Measurements from ENCODE around the gene CD86. TPM values are rescaled to one million over a fixed set of nuclear protein-coding genes. Genes with fewer than 3 reads are reported as not detected.
"Not testable (repeated sequence)": the region's sequence is repeated elsewhere in the genome, so short reads cannot be mapped to it uniquely, and the experiment has no call there.

CD86 gene
- total RNA-seq, 4 donors from 2014 or later = 1.8 to 7.5 (median 4.2) TPM

DNA sequence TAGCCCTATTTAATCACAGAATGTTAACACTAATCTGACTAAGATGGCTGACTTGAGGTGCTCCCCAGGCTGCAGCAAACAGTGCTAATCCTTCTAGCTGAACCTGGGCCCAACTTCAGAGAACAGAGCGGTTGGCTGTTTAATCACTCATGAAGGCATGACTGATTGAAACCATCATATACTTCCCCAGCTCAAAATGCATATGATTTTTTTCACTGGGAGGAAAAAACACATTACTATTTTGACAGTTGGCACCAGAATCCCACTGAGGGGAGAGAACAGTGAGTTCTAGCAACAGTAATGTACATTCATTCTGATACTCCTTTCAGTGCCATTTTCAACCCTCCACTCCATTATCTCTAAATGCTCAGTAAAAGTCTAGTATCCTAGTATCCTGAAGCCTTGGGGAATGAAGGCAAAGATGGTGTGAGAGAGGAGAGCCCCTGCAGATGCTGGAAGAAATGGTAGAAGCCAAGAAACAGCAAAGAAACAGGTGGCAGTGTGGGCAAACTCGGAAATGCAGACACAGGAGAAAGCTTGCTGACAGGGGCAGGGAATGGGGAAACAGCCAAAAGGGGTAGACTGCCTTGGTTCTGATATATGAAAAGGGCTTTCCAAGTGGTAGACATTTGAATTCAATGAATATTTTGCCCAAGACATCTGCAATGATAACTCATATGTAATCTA is 93.9 kb downstream of the CD86 start:
- Histone ChIP-seq H3K4me1 (no peaks in the 10 kb centered on the region), H3K36me3 (no peaks in the 10 kb centered on the region), H3K9me3 (peaks cover 0 to 10% (median under 1%) of the 10 kb centered on the region in 4 donors), H3K27me3 (no peaks in the 10 kb centered on the region), H3K4me3 (no peak overlapping the region), H3K27ac (replicated peaks in 1 of 4) (no peak overlapping the region)
- intact Hi-C loops (cut with DNase I) = no loop called here
- DNase-seq (ENCODE audit: extremely low spot score) = peak; percentile 57
- TF ChIP-seq, protein P1, sequence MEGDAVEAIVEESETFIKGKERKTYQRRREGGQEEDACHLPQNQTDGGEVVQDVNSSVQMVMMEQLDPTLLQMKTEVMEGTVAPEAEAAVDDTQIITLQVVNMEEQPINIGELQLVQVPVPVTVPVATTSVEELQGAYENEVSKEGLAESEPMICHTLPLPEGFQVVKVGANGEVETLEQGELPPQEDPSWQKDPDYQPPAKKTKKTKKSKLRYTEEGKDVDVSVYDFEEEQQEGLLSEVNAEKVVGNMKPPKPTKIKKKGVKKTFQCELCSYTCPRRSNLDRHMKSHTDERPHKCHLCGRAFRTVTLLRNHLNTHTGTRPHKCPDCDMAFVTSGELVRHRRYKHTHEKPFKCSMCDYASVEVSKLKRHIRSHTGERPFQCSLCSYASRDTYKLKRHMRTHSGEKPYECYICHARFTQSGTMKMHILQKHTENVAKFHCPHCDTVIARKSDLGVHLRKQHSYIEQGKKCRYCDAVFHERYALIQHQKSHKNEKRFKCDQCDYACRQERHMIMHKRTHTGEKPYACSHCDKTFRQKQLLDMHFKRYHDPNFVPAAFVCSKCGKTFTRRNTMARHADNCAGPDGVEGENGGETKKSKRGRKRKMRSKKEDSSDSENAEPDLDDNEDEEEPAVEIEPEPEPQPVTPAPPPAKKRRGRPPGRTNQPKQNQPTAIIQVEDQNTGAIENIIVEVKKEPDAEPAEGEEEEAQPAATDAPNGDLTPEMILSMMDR (IDR thresholded peaks at IDR 0.05) = no peak
- TF ChIP-seq EP300 (IDR thresholded peaks at IDR 0.05) (no peak), POLR2A (IDR thresholded peaks at IDR 0.05; ENCODE audit: low read depth) (no peak)
- 52% methylated on average over 2 of the region's 2 CpGs for WGBS

DNA sequence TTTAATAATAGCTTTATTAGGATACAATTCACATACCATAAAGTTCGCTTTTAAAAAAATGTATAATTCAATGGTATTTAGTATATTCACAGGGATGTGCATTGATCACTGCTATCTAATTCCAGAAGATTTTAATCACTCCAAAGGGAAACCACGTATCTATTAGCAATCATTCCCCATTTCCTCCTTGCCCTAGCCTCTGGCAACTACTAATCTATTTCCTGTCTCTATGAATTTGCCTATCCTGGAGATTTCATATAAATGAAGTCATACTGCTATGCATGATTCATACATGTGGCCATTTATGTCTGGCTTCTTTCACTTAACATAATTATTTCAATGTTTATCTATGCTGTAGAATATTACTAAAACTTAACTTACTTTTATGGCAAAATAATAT is 96.3 kb downstream of the CD86 start:
- no peak overlapping the region for H3K4me3 ChIP-seq
- H3K27ac ChIP-seq (replicated peaks in 1 of 4) = no peak overlapping the region
- 63% methylated on average over 2 of the region's 2 CpGs for WGBS
- no peak for DNase-seq (ENCODE audit: extremely low spot score)
- no peaks in the 10 kb centered on the region for H3K27me3 ChIP-seq
- H3K36me3 ChIP-seq = no peaks in the 10 kb centered on the region
- intact Hi-C loops (cut with DNase I) = no loop called here
- no peaks in the 10 kb centered on the region for H3K4me1 ChIP-seq
- TF ChIP-seq, protein P1 (IDR thresholded peaks at IDR 0.05) = no peak
- peaks cover 0 to 32% (median 13%) of the 10 kb centered on the region in 4 donors for H3K9me3 ChIP-seq

DNA sequence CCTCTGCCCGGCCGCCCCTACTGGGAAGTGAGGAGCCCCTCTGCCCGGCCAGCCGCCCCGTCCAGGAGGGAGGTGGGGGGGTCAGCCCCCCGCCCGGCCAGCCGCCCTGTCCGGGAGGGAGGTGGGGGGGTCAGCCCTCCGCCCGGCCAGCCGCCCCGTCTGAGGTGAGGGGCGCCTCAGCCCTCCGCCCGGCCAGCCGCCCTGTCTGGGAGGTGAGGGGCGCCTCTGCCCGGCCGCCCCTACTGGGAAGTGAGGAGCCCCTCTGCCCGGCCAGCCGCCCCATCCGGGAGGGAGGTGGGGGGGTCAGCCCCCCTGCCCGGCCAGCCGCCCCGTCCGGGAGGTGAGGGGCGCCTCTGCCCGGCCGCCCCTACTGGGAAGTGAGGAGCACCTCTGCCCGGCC is 109.8 kb downstream of the CD86 start:
- H3K4me1 ChIP-seq; H3K27ac ChIP-seq (replicated peaks in 1 of 4); H3K36me3 ChIP-seq; H3K27me3 ChIP-seq; H3K4me3 ChIP-seq; intact Hi-C loops (cut with DNase I); H3K9me3 ChIP-seq; DNase-seq (ENCODE audit: extremely low spot score): not testable (repeated sequence)
- 96% methylated on average over 13 of the region's 31 CpGs for WGBS

DNA sequence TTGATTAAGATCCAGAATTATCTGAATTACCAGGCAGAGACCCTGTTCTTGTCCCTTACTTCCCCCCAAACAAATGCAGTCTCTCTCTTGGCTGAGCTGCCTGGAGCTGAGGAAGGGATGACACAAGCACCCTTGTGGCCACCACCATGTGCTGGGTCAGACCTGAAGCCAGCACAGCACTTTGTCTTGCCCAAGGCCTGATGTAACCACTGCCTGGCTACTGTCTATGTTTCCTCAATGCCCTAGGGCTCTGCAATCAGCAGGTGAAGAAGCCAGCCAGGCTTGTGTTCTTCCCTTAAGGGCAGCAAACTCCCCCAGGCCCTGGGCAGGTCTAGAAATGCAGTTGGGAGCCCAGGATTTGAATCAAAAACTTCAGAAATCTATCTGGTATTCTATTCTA is 112.5 kb downstream of the CD86 start:
- no peak for TF ChIP-seq POLR2AphosphoS5 (IDR thresholded peaks at IDR 0.05)
- TF ChIP-seq, protein P1 (IDR thresholded peaks at IDR 0.05) = no peak
- no peak for TF ChIP-seq EP300 (IDR thresholded peaks at IDR 0.05)
- no peak for TF ChIP-seq POLR2A (IDR thresholded peaks at IDR 0.05; ENCODE audit: low read depth)

DNA sequence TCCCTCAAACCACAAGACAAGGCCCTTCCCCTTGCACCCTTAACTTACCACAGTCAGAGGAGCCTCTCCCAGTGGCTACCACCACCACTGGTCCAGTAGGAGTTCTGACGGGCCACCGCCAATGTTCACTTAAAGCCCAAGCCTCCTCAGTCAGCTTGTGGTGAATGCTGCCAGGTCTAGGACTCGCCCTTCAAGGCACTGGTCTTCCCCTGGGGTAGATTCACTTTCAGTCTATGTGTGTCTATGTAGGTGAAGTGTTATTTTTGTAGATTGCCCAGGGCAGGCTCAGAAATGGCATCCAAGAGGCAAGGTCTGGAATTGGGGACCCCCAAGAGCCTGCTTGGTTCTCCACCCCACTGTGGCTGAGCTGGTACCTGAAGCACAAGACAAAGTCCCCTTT is 112.9 kb downstream of the CD86 start:
- H3K4me1 ChIP-seq = no peaks in the 10 kb centered on the region
- no peaks in the 10 kb centered on the region for H3K36me3 ChIP-seq
- TF ChIP-seq EP300 (IDR thresholded peaks at IDR 0.05) = no peak
- TF ChIP-seq, protein P1 (IDR thresholded peaks at IDR 0.05) = no peak
- no peak for TF ChIP-seq POLR2AphosphoS5 (IDR thresholded peaks at IDR 0.05)
- TF ChIP-seq POLR2A (IDR thresholded peaks at IDR 0.05; ENCODE audit: low read depth) = no peak
- no peak overlapping the region for H3K27ac ChIP-seq (replicated peaks in 1 of 4)
- intact Hi-C loops (cut with DNase I) = no loop called here
- no peak overlapping the region for H3K4me3 ChIP-seq
- no peaks in the 10 kb centered on the region for H3K27me3 ChIP-seq
- no peak for DNase-seq (ENCODE audit: extremely low spot score)
- peaks cover 0 to 8% (median 0%) of the 10 kb centered on the region in 4 donors for H3K9me3 ChIP-seq
- WGBS = 100% methylated on average over 2 of the region's 3 CpGs

More for the DNA sequence above, 112.5 kb downstream of the CD86 start:
- Histone ChIP-seq H3K4me1 (no peaks in the 10 kb centered on the region), H3K36me3 (no peaks in the 10 kb centered on the region), H3K9me3 (peaks cover 0 to 5% (median 0%) of the 10 kb centered on the region in 4 donors), H3K4me3 (no peak overlapping the region), H3K27ac (replicated peaks in 1 of 4) (no peak overlapping the region), H3K27me3 (no peaks in the 10 kb centered on the region)
- intact Hi-C loops (cut with DNase I) = no loop called here
- no peak for DNase-seq (ENCODE audit: extremely low spot score)

Data from esophagus muscularis mucosa (tissue), 4 donors.